HEK293T (cell line): ENCODE data around the gene TSPAN4.

Experiments
- FOXK2 ChIP-seq: fragments of 450-650 bp; IDR thresholded peaks from 2 replicates; pipeline ENCODE4 v1.6.1; 2016; ENCODE audit warnings: mild to moderate bottlenecking
- L3MBTL2 ChIP-seq: fragments of 450-650 bp; conservative IDR thresholded peaks from 2 replicates; pipeline ENCODE4 v1.6.1; 2016; ENCODE audit warnings: mild to moderate bottlenecking
- LEF1 ChIP-seq: fragments of 450-650 bp; IDR thresholded peaks from 2 replicates; pipeline ENCODE4 v1.6.1; 2017; ENCODE audit warnings: mild to moderate bottlenecking, borderline replicate concordance

- no peak for TF ChIP-seq LEF1
- no peak for TF ChIP-seq L3MBTL2
- no peak for TF ChIP-seq FOXK2
These were observed 30.3 kb upstream of the TSPAN4 start for GRCh38 chr11:812390-812789.
